Measurements from ENCODE around the gene CFAP119. TPM values are rescaled to one million over a fixed set of nuclear protein-coding genes. Genes with fewer than 3 reads are reported as not detected.

Gene CFAP119
- total and polyA plus RNA-seq, 2 donors (not counting 3 experiments of a cell fraction or from before 2014, with no cell fraction given), result 6.5 to 9.5 TPM

GRCh38 chr16:30744183-30744582 lies 17.7 kb downstream of the CFAP119 start:
- dilution Hi-C loops (cut with MboI; ENCODE audit: extremely low pct_ligation_motif_present, low sequenced_read_pairs), result no loop called here
- H3K79me2 ChIP-seq (ENCODE audit: control insufficient read depth, insufficient read depth, low read length), result peaks cover 4% of the 10 kb centered on the region
- FAIRE-seq (no peak), DNase-seq (ENCODE audit: low read depth, low spot score) (no peak)
- intact Hi-C loops (cut with micrococcal nuclease), result no loop called here
- CTCF ChIA-PET, result no interaction called here
- H3K27ac ChIP-seq (ENCODE audit: insufficient read depth, low read depth, low read length), result no peak overlapping the region
- no peak overlapping the region for H3K9ac ChIP-seq (replicated peaks; ENCODE audit: extremely low read depth, insufficient read depth, low read length)
- no peaks in the 10 kb centered on the region for H3K27me3 ChIP-seq (ENCODE audit: control insufficient read depth in 2 of 2, insufficient read depth in 2 of 2, low read length in 2 of 2)
- no peak overlapping the region for H3K4me2 ChIP-seq (ENCODE audit: insufficient read depth, low read length)
- H4K20me1 ChIP-seq (replicated peaks; ENCODE audit: control insufficient read depth, extremely low read depth, insufficient read depth, low read length), result no peaks in the 10 kb centered on the region
- H3K9me1 ChIP-seq (replicated peaks; ENCODE audit: control insufficient read depth, extremely low read depth, insufficient read depth, low read length), result no peaks in the 10 kb centered on the region
- no peaks in the 10 kb centered on the region for H3K9me3 ChIP-seq (replicated peaks; ENCODE audit: control insufficient read depth, insufficient read depth, low read length)
- no peak for TF ChIP-seq JUN (IDR thresholded peaks at IDR 0.05; ENCODE audit: borderline replicate concordance, insufficient read depth, insufficient read length, low read depth)
- TF ChIP-seq, protein P1, sequence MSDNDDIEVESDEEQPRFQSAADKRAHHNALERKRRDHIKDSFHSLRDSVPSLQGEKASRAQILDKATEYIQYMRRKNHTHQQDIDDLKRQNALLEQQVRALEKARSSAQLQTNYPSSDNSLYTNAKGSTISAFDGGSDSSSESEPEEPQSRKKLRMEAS (IDR thresholded peaks at IDR 0.05; ENCODE audit: insufficient read depth, insufficient read length), result no peak
- no peak for TF ChIP-seq FOS (IDR thresholded peaks at IDR 0.05; ENCODE audit: borderline replicate concordance, insufficient read depth, low read length)
- TF ChIP-seq, protein P2, sequence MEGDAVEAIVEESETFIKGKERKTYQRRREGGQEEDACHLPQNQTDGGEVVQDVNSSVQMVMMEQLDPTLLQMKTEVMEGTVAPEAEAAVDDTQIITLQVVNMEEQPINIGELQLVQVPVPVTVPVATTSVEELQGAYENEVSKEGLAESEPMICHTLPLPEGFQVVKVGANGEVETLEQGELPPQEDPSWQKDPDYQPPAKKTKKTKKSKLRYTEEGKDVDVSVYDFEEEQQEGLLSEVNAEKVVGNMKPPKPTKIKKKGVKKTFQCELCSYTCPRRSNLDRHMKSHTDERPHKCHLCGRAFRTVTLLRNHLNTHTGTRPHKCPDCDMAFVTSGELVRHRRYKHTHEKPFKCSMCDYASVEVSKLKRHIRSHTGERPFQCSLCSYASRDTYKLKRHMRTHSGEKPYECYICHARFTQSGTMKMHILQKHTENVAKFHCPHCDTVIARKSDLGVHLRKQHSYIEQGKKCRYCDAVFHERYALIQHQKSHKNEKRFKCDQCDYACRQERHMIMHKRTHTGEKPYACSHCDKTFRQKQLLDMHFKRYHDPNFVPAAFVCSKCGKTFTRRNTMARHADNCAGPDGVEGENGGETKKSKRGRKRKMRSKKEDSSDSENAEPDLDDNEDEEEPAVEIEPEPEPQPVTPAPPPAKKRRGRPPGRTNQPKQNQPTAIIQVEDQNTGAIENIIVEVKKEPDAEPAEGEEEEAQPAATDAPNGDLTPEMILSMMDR (IDR thresholded peaks at IDR 0.05; ENCODE audit: extremely low read depth in 1 of 2, insufficient read depth in 1 of 2, low read depth in 1 of 2, low read length in 2 of 2), result no peak
- no peak for TF ChIP-seq EZH2 (IDR thresholded peaks at IDR 0.05; ENCODE audit: borderline replicate concordance, low read depth, low read length, severe bottlenecking)
- no peak for TF ChIP-seq MYC (IDR thresholded peaks at IDR 0.05; ENCODE audit: low read depth, low read length)
- no peak for TF ChIP-seq GATA2 (IDR thresholded peaks at IDR 0.05; ENCODE audit: insufficient read depth, insufficient read length, low read depth, low read length)
- no peak for TF ChIP-seq POLR2A (IDR thresholded peaks at IDR 0.05; ENCODE audit: low read depth, low read length)
- no peak for TF ChIP-seq POLR2AphosphoS5 (IDR thresholded peaks at IDR 0.05; ENCODE audit: insufficient read depth, low read depth, low read length)
- H3K36me3 ChIP-seq (ENCODE audit: control insufficient read depth in 2 of 2, extremely low read depth in 1 of 2, insufficient read depth in 2 of 2, low read length in 2 of 2), result peaks cover 4 to 6% of the 10 kb centered on the region in 2 experiments
- no peak overlapping the region for H2AFZ ChIP-seq (ENCODE audit: low read depth, low read length)
- no TSS peak for BruUV-seq (replicated peaks)
- no peak overlapping the region for H3K4me3 ChIP-seq (replicated peaks in 1 of 3; ENCODE audit: insufficient read depth in 1 of 3, low read depth in 1 of 3, low read length in 3 of 3)
- peaks cover 27% of the 10 kb centered on the region for H3K4me1 ChIP-seq (ENCODE audit: control insufficient read depth, extremely low read depth, insufficient read depth, low read length)
- POLR2A ChIA-PET, result no interaction called here

Data from endothelial cell of umbilical vein (primary cell).